ENCODE measurements around the gene DSTYK.
A peak's percentile ranks its signal among the peaks of the same experiment; 100 is the strongest.
"Not testable (repeated sequence)": the region's sequence is repeated elsewhere in the genome, so short reads cannot be mapped to it uniquely, and the experiment has no call there.

DSTYK gene

DNA sequence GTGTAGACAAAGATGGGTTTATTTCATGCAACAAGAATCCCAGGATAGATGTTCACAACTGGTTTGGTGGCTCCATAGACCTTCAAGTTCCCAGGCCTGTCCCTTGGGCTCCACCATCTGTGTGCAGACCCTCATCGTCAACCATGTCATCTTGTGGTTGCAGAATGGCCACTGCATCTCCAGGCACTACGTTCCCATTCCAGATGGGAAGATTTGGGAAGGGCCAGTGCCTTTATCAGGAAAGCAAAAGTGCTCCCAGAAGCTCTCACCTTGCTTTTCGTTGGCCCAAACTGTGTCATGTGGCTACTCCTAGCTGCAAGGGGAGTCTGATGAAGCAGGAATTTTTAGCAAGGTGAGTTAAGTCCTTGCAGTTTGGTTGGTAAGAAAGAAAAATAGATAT lies 29.1 kb upstream of the DSTYK start:
- DNase-seq (ENCODE audit: low read depth in 2 of 2), result no peak

DNA sequence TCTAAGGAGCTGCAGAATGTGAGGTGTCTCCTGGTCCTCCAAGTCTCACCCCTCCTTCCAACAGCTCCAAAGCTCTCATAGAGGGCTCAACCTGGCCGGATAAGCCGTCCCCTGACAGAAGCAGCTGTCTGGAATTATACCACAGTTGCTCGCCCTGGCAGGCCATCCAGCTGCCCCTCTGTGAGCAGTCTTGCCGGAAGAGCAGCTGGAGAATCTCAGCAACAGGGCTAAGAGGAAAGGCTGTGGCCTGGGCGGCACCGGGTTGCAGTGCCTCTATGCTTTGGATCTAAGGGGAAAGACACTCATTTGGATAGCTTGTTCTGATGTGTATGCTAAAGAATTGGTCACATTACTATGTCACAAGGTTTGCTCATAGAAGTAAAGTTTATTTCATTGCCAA lies 28.6 kb upstream of the DSTYK start:
- no peak for DNase-seq (ENCODE audit: low read depth in 2 of 2)

DNA sequence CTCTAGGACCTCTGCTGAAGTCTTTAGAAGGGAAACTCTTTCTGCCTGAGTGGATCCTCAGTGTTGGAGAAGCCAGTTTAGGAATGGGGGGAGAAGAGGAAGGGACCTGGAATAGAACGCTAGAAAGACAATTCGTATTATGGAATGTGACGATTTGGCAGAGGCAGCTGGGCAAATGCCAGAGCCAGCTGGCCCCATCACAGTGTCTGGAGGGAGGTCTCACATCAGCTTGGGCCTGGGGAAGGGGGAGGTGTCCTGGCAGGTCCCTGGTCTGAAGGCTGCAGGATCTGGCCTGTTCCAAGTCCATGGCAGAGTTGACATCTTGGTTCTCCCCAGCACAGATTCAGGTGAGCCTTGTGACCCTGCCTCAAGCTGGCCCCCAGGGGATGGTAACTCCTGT lies 27.6 kb upstream of the DSTYK start:
- DNase-seq (ENCODE audit: low read depth in 2 of 2), result no peak

DNA sequence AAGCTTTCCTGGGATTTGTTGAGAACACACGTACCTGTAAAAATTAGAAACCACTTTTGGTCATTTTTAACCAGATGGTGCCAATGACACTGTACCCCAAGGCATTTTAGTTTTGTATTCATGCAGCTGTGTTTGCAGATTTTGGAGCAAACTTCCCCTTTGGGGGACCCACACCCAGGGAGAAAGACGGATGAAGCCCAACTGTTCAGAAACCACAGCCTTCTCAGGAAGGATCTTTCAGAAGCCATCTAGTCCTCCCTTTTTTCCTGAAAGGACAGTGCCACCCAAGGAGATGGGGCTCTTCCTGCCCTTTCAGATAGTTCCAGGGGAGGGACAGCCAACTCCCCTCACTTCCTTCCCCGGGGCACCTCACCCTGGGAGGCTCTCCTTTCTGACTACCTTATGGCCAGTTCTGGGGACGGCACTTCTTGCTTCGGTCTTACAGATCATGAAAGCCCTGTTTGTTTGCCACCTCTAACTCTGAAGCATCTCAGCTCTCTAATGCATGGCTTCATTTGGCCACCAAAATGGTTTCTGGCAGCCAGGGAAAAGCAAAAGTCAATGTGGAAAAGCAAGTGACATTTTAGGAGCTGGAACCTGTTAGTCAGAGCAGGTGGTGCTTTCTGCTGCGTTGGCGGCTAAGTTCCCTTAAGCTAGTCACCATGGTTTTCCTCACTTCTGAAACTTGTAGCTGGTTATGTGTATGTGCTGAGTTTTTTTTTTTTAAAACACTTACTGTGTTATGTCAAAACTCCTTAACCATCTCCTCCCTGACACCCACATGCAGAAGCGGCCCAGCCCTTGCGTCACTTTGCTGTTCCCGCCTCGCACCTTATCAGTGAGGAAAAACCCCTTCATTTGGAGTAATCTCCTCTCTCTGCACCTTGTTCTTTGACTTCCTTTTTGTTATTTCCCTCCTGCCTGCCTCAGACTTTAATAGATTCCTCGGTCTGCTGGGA lies 26.3 kb upstream of the DSTYK start:
- no peak for DNase-seq (ENCODE audit: low read depth in 2 of 2)

DNA sequence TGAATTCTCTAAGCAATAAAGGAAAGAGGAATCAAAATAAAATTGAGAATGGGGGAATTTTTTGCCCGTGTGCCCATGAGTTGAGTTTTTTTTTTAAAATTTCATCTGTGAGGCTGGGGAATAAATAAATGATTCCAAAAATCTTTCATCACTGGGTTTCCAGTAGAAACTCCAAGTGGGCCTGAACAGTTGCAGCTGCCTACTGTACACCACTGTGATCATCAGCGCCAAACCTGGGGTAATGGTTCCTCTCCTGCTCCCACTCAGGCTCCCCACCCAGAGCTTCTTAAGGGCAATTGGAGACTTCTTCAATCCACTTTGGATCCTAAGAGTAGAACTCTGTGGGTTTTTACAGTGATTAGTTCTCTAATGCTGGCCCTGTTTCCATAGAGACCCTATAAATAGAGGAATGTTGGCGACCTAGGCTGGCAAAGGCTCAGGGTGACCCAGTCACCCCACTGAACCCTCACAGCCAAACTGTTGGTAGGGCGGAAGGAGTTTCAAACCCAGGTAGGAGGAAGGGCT lies 25.5 kb upstream of the DSTYK start:
- no peak for DNase-seq (ENCODE audit: low read depth in 2 of 2)

DNA sequence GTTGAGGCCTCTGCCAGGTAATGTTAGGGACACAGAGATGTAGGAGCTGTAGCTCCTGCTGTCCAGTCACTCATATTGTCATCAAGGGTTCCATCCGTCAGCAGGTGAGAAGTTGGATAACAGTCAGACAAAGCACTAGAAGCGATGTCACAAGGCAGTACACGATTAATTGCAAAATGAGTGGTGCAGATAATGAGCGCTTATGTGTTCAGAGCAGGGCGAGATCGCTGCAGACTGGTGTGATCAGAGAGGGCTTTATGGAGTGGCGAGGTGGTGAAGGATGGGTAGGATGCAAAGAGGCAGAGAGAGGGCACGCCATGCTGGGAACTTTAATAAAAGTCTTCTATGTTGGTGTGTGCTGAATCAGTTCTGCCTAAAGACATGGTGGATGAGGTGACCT lies 25.0 kb upstream of the DSTYK start:
- no peak for DNase-seq (ENCODE audit: low read depth in 2 of 2)

DNA sequence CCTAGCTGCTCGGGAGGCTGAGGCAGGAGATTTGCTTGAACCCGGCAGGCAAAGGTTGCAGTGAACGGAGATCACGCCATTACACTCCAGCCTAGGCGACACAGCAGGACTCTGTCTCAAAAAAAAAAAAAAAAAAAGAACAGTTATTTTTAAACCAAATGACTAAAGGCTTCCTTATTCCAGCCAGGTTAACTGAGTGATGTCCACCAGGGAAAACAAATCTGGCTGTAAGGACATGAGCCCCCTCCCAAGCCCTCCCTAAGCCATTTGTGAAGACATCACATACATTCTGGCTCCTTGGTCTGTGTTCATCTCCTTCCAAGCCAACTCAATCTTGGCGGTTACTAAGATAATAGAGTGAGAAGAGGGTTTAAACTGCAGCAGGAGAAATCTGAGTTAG lies 24.4 kb upstream of the DSTYK start:
- no peak for DNase-seq (ENCODE audit: low read depth in 2 of 2)

DNA sequence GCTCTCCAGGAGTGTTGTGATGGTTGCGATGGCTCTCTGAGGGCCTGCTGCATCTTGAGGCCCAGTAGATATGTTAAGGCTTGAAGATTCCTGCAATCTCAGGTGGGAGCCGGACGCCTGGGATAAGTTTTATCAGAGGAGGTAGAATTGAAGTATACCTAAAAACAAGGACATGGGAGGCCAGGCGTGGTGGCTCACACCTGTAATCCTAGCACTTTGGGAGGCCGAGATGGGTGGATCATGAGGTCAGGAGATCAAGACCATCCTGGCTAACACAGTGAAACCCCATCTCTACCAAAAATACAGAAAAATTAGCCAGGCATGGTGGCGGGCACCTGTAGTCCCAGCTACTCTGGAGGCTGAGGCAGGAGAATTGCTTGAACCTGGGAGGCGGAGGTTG lies 22.5 kb upstream of the DSTYK start:
- DNase-seq (ENCODE audit: low read depth in 2 of 2), result not testable (repeated sequence)

DNA sequence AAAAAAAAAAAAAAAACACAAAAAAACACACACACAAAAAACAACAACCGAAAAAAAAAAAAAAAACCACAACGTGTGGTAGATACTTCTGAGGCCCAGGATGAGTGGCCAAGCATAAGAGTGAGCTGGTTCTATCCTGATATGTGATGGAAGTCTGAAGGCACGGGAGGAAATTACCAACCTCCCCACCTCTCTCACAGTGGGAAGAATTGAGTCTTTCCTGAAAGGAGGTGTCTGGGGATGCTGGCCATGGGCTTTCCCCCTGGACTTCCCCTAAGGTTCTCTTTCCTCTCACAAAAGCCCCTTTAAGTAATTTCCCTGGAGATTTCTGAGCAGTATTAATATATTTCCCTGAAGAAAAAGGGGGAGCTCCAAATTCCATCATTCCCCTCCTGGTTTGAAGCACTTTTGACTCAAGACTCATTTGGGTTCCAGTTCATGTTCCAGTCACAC lies 21.5 kb upstream of the DSTYK start:
- no peak for DNase-seq (ENCODE audit: low read depth in 2 of 2)

DNA sequence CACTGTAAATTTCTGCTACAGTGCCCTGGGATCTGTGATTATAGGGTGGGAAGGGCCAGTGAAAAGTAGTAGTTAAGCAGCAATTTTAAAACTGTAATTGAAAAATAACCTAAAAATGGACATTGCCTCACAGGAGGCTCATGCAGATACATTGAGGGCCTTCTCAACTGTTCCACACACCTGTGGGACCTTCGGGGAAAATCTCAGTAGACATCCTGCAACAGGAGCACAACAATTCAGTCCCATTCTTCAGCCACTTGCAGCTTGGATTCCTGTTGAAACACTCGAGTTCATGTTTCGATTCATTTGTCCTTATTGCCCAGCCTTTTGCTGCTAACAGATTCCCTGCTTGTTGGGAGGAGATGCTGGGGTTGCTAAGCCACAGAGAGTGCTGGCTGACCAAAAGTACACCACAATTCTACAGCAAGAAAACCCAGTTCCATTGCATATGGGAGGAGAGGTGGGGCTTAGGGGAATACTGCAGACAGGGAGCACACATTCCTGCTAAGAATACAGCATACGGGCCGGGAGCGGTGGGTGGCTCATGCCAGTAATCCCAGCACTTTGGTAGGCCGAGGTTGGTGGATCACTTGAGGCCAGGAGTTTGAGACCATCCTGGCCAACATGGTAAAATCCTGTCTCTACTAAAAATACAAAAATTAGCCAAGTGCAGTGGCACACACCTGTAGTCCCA lies 20.8 kb upstream of the DSTYK start:
- DNase-seq (ENCODE audit: low read depth in 2 of 2), result no peak

DNA sequence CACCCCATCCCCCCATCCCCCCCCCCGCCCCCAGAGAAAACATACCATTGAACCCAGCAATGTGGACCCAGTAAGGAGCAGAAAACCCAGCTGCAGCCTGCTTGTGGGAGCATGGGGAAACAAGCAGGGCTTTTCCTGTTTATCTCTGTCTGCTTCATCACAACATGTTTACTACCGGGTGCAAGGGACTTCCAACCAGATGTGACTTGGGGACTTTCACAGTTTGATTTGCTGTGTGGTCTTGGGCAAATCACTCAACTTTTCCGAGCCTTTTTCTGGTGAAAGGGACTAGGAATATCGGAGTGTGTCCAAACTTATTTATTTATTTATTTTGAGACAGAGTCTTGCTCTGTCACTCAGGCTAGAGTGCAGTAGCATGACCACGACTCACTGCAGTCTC lies 19.5 kb upstream of the DSTYK start:
- DNase-seq (ENCODE audit: low read depth in 2 of 2), result no peak

DNA sequence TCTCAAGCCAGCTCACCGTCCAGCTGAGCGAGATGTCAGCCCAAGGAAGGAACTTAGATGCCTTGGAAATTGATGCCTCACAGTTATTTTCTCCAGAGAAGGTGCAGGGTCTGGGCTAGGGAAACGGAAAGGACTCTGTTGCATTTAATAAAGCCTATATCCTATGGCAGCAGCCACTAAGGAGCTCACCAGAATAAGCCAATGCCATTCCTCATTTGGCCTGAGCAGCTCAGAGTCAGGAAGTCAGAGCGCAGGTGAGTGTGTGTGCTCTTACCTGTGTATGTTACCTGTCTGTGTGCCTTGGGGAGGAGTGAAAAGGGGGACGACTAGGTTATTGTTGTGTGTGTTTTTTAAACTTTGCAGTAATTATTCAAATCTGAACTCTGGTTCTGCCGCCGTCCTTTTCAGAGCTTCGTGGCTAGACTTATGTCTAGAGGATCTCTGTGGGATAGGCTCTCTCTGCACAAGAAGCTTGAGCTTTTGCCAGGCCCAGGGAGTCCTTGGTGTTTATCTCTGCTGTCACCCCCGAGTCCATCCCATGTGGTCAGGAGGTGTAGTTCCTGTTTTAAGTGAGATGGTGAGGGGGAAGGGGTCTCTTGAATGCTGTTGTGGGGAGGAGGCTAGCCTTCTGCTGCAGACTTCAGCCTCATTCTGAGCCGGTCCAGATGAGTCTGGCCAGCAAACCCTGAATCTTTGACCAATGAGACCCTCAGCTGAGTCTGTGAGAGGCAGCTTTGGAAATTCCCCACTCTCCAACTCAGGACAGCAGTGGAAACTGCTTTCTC lies 18.6 kb upstream of the DSTYK start:
- DNase-seq (ENCODE audit: low read depth in 2 of 2), result no peak

DNA sequence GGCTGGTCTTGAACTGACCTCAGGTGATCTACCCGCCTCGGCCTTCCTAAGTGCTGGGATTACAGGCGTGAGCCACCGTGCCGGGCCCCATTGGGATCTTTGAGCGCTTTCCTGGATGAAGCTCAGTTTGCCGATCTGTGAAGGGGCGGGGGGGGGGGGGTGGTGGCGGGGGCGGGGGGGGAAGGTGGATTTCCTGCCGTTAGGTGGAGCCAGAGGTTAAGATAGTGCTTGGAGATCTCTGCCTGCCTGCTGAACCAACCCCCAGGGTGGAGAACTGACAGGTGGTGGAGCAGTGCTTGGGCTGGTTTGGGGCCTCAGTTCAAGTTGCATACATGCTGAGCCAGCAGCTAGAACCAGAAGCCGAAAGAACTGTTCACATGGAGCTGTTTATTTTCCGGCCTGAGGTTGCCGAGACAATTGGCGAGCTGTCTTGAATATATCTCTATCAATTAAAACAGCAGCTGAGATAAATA lies 17.9 kb upstream of the DSTYK start:
- DNase-seq (ENCODE audit: low read depth in 2 of 2), result peak in 1 of 2 donors; percentile 33

DNA sequence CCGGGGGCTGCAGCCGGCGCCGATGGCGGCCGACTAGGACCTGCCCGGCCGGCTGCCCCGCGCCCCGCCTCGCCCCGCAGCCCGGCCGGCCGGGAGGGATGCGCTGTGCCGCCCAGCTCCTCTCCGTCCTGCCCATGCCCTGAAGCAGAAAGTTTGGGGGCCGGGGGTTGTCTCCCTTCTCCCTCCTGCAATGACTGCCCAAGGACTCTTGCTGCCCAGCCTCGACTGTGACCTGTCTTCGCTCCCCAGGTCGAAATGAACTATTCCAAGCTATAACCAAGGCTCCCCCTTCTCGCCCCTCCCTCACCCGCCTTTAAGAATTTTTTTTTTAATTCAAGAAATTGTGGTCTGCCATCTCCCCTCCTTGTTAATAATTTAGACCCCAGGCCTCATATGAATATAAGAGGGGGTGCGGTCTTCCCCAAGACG lies 16.6 kb upstream of the DSTYK start:
- DNase-seq (ENCODE audit: low read depth in 2 of 2), result no peak

DNA sequence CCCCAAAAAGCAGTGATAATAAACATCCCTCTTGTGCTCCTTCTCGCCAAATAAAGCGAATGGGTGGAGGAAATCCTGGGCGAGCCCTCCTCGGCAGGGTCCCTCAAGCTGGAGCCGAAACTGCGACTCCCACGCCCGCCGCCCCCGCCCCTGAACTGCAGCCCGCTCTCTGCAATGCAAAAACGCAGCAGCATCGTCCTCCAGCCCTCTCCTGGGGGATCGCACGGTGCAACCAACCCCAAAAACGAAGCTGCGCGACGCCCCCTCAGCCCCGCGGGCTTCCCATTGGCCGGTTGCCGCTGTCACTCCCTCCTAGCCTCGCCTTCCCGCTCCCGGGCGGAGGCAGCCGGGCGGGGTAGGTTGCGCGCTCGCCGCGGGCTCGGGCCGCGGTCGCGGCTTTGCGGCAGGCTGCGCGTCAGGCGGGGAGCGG lies 16.1 kb upstream of the DSTYK start, which contains the start of gene TMCC2:
Gene TMCC2, plus strand, starts transcription at position 363 of the 430 bp plus-strand sequence. CDS start 619 bp downstream, outside the sequence.
- DNase-seq (ENCODE audit: low read depth in 2 of 2), result peak in 1 of 2 donors; percentile 59

DNA sequence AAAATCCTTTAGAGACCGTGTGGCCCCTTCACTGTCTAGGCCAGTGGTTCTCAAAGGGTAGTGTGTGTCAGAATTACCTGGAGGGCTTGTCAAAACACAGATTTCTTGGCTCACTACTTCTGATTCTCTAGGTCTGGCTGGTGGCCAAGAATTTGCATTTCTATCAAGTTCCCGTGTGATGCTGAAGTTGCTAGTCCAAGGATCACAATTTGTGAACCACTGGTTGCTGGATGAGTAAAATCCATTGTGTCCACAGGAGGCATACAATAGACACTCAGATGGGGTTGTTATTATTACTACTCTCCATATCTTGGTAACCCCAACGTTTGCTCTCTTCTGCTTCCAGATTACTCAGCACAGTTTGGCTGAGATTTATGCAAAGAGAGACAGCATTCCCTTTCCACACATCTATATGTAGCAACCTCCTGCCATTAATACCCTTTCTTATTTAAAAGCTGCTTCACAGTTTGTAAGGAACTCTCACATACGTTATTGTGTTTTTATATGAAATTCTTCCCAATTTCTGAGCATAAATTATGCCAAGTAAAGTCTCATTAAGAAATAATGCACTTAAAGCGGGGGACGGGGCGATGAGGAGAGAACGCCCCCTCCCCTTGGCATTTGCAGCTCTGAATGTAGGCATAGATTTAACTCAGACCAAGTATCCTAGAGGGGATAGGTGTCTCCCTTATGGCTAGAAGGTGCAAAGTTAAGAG lies 15.5 kb upstream of the DSTYK start:
- DNase-seq (ENCODE audit: low read depth in 2 of 2), result no peak

DNA sequence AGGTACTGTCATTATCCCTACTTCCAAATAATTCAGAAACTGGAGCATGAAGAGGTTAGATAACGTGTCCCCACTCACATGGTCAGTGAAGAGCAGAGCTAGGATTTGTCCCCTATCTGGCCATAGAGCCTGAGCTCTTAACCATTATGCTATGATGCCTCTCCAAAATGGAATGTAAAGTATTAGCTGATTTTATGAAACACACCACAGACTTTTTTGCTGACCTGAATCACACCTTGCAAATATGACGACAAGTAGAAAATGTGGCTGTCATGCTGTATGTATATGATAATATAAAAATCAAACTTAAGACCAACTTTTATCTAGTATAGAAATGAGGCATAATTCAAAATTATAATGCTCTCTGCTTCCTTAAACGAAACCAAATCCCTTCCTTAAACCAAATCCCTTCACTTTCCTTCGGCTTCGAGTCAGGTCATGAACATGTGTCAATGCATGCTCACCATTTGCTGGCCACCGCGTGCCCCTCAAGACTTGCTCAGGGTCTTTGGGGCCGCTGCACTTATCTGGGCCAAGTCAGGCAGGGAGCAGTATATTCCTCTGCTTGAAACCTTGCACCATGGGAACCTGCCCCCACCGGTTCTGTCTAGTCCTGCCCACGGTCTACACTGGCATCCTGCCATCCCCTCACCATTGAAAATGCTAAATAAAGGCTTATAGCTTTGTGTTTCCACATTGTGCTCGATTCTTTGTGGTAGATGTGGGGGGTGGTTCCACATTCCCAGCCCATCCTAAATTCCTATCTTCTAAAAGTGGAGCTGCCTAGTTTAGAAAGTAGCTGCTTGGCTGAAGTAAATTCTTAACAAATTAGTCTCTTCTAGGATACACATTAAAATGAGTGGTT lies 14.6 kb upstream of the DSTYK start:
- DNase-seq (ENCODE audit: low read depth in 2 of 2), result no peak

DNA sequence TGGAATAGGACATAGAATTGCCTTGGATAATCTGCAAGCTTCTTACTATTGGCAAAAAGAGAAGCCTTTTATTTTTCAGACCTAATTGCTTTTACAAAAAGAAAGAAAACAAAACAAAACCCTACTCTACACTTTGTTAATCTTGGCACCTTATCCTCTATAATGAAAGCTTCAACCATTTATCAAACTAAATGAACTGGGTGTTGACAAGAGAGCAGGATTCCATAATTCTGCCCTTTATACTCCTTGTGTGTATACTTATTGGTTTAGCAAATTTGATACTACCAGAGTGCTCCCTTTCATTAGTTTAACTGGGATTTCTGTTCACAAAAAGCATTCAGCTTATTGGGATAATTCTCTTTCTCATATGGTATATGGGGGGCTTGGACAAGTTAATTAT lies 13.2 kb upstream of the DSTYK start:
- DNase-seq (ENCODE audit: low read depth in 2 of 2), result no peak

DNA sequence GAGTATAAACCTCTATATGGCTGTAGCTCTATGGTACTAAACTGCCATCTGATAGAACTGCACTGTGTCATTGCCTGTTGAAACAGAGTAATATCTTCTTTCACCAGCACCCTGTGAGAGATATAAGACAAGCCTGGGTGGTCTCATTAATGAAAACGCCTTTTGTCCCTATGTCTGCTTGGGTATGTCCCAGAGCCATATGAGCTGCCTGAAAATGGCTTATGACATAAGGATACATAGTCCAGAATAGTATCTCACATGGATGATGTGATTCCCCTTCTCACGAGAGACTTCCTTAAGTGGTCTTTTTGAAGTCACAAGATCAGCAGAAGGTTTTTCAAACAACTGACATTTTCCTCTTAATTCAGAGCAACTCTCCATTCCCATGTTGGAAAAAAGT lies 8.9 kb upstream of the DSTYK start:
- DNase-seq (ENCODE audit: low read depth in 2 of 2), result no peak

DNA sequence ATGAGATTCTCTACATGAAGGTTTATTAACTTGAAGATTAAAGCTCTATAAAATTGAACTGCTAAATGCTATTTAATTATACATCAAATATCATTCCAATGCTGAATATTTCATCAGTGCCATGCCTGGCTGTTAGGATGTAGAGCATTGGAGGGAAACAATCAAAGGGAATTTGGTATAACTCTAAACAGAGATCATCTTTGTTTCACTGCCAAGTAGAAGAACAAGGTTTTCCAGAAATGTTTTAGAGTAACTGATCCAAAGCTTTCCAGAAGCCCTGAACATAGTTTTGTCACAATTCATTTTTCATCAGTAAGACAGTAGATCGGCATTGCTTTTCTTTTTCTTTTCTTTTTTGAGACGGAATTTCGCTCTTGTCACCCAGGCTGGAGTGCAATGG lies 5.9 kb upstream of the DSTYK start:
- DNase-seq (ENCODE audit: low read depth in 2 of 2), result no peak

All from stimulated activated CD4-positive, alpha-beta T cell treated with anti-CD3 and anti-CD28 coated beads, Interleukin-1b, Interleukin-23, amount 100 ng/mL, for 1 hour (primary cell).